Hematopoietic multipotent progenitor cell treated with erythropoietin and hydrocortisone succinate and interleukin-3 and kit ligand, for 4 days (in vitro differentiated cells): Measurements from ENCODE around the gene STX17.
"Not testable (repeated sequence)": the region's sequence is repeated elsewhere in the genome, so short reads cannot be mapped to it uniquely, and the experiment has no call there.

ENCODE experiments used
- DNase-seq: peaks from one replicate; pipeline ENCODE4 v3.0.0-alpha.2; 2015

STX17 gene

DNA sequence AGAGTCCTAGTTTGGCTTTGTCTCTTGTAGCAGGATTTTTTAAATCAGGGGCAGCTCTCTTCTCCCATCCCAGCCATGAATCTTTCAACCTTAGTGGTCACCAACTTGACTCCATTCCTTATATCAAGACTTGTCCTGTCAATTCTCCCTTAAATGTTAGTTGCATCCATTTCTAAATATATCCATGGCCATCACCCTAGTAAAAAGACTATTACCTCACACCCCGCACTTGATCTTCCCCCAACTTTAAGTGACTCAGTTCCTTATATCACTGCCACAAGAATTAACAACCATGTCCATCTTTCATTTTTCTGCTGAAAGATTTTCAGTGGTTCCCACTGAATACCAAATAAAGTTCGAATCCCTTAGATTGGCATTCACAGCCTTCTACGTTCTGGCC, 67.0 kb downstream of the STX17 start:
- DNase-seq: no peak

DNA sequence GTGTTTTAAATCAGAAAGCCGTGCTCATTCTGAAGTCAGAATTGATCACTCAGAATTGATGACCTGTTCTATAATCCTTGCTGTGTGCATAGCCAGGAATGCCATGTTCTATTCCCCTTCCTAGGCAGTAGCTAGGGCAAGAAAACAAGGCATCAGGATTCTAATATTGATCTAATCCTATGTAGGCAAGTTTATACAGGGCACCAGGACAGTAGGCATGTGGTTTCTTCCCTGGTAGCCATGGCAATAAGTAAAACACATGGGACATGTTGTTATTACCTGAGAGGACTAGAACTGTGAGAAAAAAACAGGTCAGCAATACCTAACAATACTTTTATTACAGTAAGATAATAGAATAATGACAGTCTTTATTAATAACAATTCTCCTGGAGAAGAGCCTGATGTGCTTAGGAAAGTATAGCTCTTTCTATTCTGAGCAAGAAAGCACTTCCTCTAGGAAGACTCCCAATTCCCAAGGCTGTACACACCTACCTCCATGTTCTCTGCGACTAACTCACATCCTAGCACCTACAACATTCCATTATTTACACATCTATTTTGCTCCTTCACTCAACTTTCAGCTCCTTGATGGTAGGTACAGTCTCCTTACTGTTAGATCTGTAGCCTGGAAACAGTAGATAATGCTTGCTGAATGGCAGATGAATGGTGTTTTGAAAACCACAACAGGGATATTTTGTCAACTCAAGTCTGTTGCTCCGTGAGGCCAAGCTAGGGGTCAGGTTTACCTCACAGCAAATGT, 70.8 kb downstream of the STX17 start:
- DNase-seq: peak; percentile 23

DNA sequence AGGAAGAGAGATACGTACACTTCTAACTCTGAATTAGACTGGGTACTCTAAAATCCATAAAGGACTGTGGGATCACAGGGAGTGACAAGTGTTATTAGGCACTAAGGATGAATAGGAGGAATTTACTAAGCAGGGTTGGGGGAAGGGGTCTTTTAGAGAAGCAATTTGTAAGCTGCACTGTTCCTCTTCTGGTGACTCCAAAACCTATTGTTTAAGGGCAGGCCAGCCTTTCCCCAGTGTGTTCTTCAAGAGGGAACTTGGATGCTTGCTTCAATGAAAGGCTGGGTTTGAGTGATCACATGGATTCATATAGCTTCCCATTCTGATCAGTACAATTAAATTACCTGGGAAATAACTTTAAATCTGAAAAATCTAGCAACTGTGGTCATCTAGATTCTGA, 71.8 kb downstream of the STX17 start:
- DNase-seq: no peak

DNA sequence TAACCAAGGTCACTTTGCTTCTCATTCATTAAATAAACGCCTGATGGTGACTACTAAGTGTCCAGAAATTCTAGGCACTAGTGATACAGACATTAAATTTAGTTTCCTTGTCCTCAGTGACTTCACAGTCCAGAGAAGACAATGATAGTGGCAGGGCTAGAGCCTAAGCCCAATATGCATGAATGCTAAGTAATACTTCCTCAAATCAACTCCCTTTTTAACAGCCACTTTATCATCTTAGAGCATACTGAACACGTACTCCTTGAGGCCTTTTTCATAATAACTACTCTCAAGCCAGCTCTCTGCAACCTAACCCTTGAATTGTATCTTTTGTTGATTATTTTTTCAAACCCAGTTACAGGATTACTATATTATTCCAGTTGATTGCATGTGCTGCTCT, 74.1 kb downstream of the STX17 start:
- peak; percentile 66 for DNase-seq

DNA sequence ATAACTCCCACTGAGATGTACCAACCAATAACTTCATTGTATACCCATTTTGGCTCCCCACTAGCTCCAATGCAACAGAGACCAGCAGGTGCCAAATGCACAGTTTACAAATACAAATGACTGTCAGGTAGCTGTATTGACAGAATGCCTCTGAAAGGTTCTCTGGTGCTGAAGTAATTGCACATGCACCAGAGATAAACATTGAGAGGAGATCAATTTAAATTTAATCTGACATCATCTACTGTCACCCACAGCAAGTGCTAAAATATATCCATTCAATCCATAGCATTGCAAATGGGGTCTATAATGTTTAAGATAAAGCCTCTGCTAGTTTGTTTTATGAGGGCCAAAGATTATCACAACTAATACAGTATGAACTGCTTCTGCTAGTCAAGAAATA, 80.2 kb downstream of the STX17 start:
- no peak for DNase-seq

DNA sequence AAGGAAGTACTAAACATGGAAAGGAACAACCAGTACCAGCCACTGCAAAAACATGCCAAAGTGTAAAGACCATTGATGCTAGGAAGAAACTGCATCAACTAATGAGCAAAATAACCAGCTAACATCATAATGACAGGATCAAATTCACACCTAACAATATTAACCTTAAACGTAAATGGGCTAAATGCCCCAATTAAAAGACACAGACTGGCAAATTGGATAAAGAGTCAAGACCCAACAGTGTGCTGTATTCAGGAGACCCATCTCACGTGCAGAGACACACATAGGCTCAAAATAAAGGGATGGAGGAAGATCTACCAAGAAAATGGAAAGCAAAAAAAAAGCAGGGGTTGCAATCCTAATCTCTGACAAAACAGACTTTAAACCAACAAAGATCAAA, 84.1 kb downstream of the STX17 start:
- DNase-seq: not testable (repeated sequence)

DNA sequence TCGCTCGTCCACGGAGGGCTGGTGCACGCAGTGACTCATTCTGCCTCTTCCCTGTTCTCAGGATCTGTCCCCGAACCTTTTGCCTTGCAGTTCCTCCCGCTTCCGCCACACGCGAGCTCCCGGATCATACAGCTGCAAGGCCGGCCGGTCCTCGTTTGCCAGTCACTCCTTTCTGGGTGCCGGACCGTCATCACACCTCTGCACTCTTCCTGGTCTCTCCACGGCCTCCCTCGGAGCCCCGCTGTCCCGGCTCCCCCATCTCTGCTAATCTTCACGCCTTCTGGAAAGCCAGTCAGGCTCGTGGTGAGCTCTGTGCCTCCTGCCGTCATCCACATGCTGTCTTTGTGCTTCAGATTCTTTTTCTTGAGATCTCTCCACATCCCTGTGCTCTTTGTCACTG, 91.8 kb downstream of the STX17 start:
- no peak for DNase-seq

DNA sequence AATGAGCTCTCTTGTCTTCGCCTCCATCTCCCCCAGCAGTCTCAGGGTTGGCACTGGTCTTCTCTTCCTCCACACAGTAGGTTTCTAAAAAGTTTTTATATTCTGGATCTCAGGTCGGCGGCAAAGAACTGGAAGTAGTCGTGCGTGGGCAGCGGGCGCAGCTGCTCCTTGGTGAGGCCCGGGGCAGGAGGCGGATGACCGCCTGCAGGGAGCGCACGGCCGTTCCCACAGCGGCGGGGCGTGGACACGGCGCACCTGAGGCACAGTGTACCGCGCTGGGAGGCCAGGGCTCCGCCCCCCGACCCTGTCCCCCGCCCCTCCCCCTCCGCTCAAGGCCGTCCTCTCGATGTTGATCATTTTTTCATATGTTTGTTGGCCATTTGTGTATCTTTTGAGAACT, 92.4 kb downstream of the STX17 start:
- DNase-seq: no peak

DNA sequence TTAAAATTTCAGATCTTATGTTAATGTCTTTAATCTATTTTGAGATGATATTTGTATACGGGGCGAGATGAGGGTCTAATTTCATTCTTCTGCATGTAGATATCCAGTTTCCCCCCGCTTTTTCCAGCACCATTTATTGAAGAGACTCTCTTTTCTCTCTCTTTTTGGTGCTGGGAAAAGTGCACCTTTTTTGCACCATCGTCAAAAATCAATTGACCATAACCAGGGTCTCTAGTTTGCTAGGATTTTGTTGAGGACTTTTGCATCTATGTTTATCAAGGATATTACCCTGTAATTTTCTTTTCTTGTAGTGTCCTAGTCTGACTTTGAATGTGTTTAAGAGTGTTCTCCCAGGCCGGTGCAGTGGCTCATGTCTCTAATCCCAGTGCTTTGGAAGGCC, 93.3 kb downstream of the STX17 start:
- DNase-seq: no peak

DNA sequence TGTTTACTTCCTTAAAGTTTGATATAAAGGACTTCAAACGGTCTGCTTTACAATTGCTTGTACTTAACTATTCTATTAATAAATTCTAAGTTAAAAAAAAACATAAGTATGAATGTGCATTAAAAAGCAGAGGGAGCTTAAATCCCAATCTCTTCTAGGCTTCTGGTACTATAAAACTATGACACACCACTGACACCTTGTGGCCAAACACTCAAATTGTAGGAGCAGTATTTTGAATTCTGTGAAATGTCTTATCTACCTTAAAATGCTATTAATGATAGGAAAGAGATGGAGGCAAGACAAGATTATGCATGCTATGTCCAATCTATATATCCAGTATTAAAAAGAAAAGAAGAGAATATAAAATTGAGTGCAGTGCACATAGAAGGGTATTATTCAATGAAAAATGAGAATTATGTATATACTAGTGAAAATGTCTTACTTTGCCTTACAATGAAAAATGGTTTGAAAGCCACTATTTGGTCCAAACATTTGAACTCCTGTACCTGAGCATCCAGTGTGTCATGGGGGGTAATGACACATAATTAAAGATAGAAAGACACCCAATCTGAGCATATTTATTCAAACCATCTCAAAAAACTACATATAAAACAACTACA, 104.7 kb downstream of the STX17 start:
- peak; percentile 84 for DNase-seq

DNA sequence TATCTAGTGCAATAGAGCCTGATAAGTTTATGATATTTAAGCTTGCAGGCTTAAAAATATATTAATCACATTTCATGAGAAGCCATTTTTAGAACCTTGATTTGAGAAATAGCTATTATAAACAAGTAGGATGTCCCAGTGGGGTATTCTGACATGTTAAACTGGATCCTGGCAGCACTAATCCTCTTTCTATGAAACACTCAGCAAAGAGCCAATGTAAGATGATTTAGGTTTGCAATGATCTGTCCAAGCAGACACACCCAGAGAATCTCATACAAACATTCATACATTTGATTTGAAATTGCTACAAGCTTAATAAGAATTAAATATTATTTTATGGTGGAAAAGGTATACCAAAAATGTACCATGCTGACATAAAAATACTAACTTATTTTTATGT, 105.8 kb downstream of the STX17 start:
- no peak for DNase-seq

DNA sequence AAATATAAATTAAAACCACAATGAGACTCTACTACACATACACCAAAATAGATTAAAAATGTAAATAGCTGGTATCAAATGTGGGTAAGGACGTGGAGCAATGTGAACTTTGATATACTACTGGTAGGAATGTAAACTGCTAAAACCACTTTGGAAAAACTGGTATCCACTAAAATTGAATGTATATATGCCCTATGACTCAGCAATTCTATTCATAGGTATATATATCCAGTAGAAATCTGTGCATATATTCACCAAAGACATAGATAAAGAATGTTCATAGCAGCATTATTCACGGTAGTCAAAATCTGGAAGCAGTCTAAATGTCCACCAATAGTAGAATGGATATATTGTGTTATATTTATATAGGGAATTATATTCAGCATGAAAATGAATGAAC, 107.1 kb downstream of the STX17 start:
- no peak for DNase-seq

DNA sequence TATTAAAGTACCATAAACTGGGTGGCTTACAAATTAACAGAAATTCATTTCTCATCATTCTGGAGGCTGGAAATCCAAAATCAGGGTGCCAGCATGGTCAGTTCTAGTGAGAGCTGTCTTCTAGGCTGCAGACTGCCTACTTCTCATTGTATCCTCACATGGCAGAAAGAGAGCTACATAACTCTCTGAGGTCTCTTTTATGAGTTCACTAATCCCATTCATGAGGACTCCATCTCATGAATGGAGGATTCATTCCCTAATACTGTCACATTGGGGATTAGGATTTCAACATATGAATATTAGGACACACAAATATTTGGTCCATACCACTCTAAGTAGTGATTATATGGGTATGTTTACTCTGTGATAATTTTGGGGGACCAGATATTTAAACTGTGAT, 108.4 kb downstream of the STX17 start:
- DNase-seq: no peak

DNA sequence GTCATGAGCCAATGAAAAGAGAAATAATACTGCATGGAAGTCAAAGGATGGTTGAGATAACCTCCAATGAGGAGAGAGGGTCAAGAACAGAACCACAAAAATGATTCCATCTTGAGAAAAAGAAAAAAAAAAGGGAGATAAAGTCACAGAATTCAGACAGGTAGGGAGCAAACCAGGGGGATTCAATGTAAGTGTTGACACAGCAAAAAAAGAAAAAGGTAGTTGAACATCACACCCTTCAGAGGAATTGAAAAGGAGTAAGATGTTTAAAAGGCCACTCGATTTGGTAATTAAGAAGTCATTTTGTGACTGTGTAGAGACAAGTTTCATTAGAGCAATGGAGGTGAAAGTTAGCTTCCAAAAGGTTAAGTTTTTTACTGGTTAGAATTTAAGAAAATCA, 113.1 kb downstream of the STX17 start:
- DNase-seq: no peak
